OCI-LY1 (cell line): Measurements from ENCODE around the gene C2orf42.

Experiments
- H2AFZ ChIP-seq: fragments of 200-600 bp; sonication (generic), shearing (Covaris generic); 2 replicates; pipeline ENCODE4 v1.6.0; 2014; ENCODE audit warnings: antibody characterized with exemption, mild to moderate bottlenecking, low read length
- H3F3A ChIP-seq: fragments of 200-600 bp; sonication (generic), shearing (Covaris generic); 2 replicates; pipeline ENCODE4 v1.6.0; 2014; ENCODE audit warnings: mild to moderate bottlenecking, antibody characterized with exemption, low read length, moderate library complexity; ENCODE audit not compliant: insufficient read depth
- H3K27ac ChIP-seq: fragments of 200-600 bp; sonication (generic); 2 replicates; pipeline ENCODE4 v1.5.1; 2014; ENCODE audit warnings: low read length, mixed run types, mild to moderate bottlenecking, low read depth; ENCODE audit not compliant: poor library complexity, severe bottlenecking
- H3K27me3 ChIP-seq: fragments of 200-600 bp; sonication (generic); 2 replicates; pipeline ENCODE4 v1.6.0; 2014; ENCODE audit warnings: antibody characterized with exemption, mild to moderate bottlenecking, low read length, moderate library complexity; ENCODE audit not compliant: insufficient read depth
- H3K36me3 ChIP-seq: fragments of 200-600 bp; sonication (generic); 2 replicates; pipeline ENCODE4 v1.6.1; 2014; ENCODE audit warnings: mild to moderate bottlenecking, antibody characterized with exemption, low read length, moderate library complexity, mixed read lengths; ENCODE audit not compliant: insufficient read depth
- H3K4me1 ChIP-seq: fragments of 200-600 bp; sonication (generic); 2 replicates; pipeline ENCODE4 v1.5.1; 2014; ENCODE audit warnings: mild to moderate bottlenecking, low read length, moderate library complexity; ENCODE audit not compliant: insufficient read depth, severe bottlenecking
- H3K4me2 ChIP-seq: fragments of 200-600 bp; sonication (generic), shearing (Covaris generic); 2 replicates; pipeline ENCODE4 v1.6.1; 2014; ENCODE audit warnings: low read length
- H3K4me3 ChIP-seq: fragments of 200-600 bp; sonication (generic); 2 replicates; pipeline ENCODE4 v1.5.1; 2014; ENCODE audit warnings: low read length, low read depth, mild to moderate bottlenecking, mixed read lengths; ENCODE audit not compliant: poor library complexity, severe bottlenecking
- H3K79me2 ChIP-seq: fragments of 200-600 bp; shearing (Covaris generic); 2 replicates; pipeline ENCODE4 v1.6.1; 2016; ENCODE audit warnings: mixed run types, low read length, mixed read lengths; ENCODE audit not compliant: insufficient read depth
- H3K9ac ChIP-seq: fragments of 200-600 bp; sonication (generic), shearing (Covaris generic); 2 replicates; pipeline ENCODE4 v1.6.1; 2014; ENCODE audit warnings: mild to moderate bottlenecking, low read length, mixed read lengths
- H3K9me2 ChIP-seq: fragments of 200-600 bp; sonication (generic), shearing (Covaris generic); 2 replicates; pipeline ENCODE4 v1.6.1; 2014; ENCODE audit warnings: low read depth, mild to moderate bottlenecking, low read length, mixed read lengths
- H3K9me3 ChIP-seq: fragments of 200-600 bp; shearing (Covaris generic); 2 replicates; pipeline ENCODE4 v1.6.1; 2014; ENCODE audit warnings: low read length, mixed read lengths
- H4K20me1 ChIP-seq: fragments of 200-600 bp; sonication (generic), shearing (Covaris generic); 2 replicates; pipeline ENCODE4 v1.6.0; 2016; ENCODE audit warnings: mild to moderate bottlenecking, low read length; ENCODE audit not compliant: insufficient read depth
- CTCF ChIP-seq: fragments of 200-600 bp; sonication (generic), shearing (Covaris generic); IDR thresholded peaks from 2 replicates; pipeline ENCODE4 v1.5.1; 2017; ENCODE audit warnings: mild to moderate bottlenecking, antibody characterized with exemption, low read length, moderate library complexity, mixed read lengths
- EZH2 ChIP-seq: fragments of 200-600 bp; sonication (generic), shearing (Covaris generic); IDR thresholded peaks from 2 replicates; pipeline ENCODE4 v1.8.0; 2017; ENCODE audit warnings: borderline replicate concordance, mixed run types, mild to moderate bottlenecking, antibody characterized with exemption, low read length, moderate library complexity, mixed read lengths

The C2orf42 gene

GRCh38 chr2:70190418-70191243, at the start of gene C2orf42:
Gene C2orf42, minus strand, starts transcription at chr2:70191019. Its CDS starts 9,034 bp downstream, at chr2:70181985.
- Histone ChIP-seq H3K4me1 (peaks cover 11% of the 10 kb centered on the region), H3K4me3 (peak within 1 kb of the TSS; percentile 78), H3K36me3 (no peaks in the 10 kb centered on the region), H2AFZ (no peak within 1 kb of the TSS), H3K9ac (peak within 1 kb of the TSS; percentile 84), H3K79me2 (peaks cover 5% of the 10 kb centered on the region), H4K20me1 (no peaks in the 10 kb centered on the region), H3K9me2 (no peaks in the 10 kb centered on the region), H3K27ac (peak within 1 kb of the TSS; percentile 86), H3K9me3 (no peaks in the 10 kb centered on the region), H3K27me3 (no peaks in the 10 kb centered on the region), H3F3A (no peaks in the 10 kb centered on the region), H3K4me2 (peak within 1 kb of the TSS; percentile 81)
- no peak for TF ChIP-seq EZH2
- TF ChIP-seq CTCF, result peak; percentile 6; the same call in 1 of the 2 replicates

GRCh38 chr2:70240599-70240998, 49.8 kb upstream of the C2orf42 start:
- no peaks in the 10 kb centered on the region for H3K9me3 ChIP-seq
- H3K9ac ChIP-seq, result no peak overlapping the region
- H3K27me3 ChIP-seq, result no peaks in the 10 kb centered on the region
- H3K79me2 ChIP-seq, result peaks cover 87% of the 10 kb centered on the region
- H3K4me3 ChIP-seq, result no peak overlapping the region
- no peak overlapping the region for H2AFZ ChIP-seq
- H3K36me3 ChIP-seq, result peaks cover 59% of the 10 kb centered on the region
- no peak overlapping the region for H3K4me2 ChIP-seq
- no peak overlapping the region for H3K27ac ChIP-seq
- H3K4me1 ChIP-seq, result peaks cover 21% of the 10 kb centered on the region
- no peaks in the 10 kb centered on the region for H3K9me2 ChIP-seq
- TF ChIP-seq EZH2 (no peak), CTCF (no peak)
- H4K20me1 ChIP-seq, result peaks cover 4% of the 10 kb centered on the region; the same call in 1 of the 2 replicates
- no peaks in the 10 kb centered on the region for H3F3A ChIP-seq

- H3K4me3 ChIP-seq, result no peak overlapping the region
- no peak for TF ChIP-seq CTCF
- no peak for TF ChIP-seq EZH2
- H3K27me3 ChIP-seq, result no peaks in the 10 kb centered on the region
- no peak overlapping the region for H3K27ac ChIP-seq
- H2AFZ ChIP-seq, result no peak overlapping the region
- H3K4me1 ChIP-seq, result no peaks in the 10 kb centered on the region
- no peaks in the 10 kb centered on the region for H3F3A ChIP-seq
- peaks cover 23% of the 10 kb centered on the region for H3K79me2 ChIP-seq
- no peaks in the 10 kb centered on the region for H3K9me3 ChIP-seq
- H3K9ac ChIP-seq, result no peak overlapping the region
- H3K36me3 ChIP-seq, result peaks cover 77% of the 10 kb centered on the region
- no peaks in the 10 kb centered on the region for H4K20me1 ChIP-seq
- H3K4me2 ChIP-seq, result no peak overlapping the region
- H3K9me2 ChIP-seq, result no peaks in the 10 kb centered on the region
Measured at GRCh38 chr2:70233926-70234325, 43.1 kb upstream of the C2orf42 start.
